GM12878 (cell line): ENCODE measurements around the gene CORO2B. TPM values are rescaled to one million over a fixed set of nuclear protein-coding genes. Genes with fewer than 3 reads are reported as not detected.

Experiments used
- ATAC-seq: fragments of 200-7000 bp; cut with Tn5 transposase; 3 replicates; pipeline ENCODE4 v1.9.1; 2020; ENCODE audit warnings: mild to moderate bottlenecking, moderate library complexity
- BruUV-seq: library from RNA; stranded (reverse); fragments of 400-500 nt; replicated peaks from 2 replicates; lab custom pipeline; 2021; lab: Mats Ljungman, UMichigan
- CTCF ChIA-PET: fragments of 300-600 bp; sonication (Branson Sonifier 250); formaldehyde crosslinking; extraction: SDS; loops from one replicate; lab custom pipeline; 2021; ENCODE audit warnings: inconsistent platforms; lab: Yijun Ruan, JAX
- POLR2A ChIA-PET: fragments of 350-600 bp; formaldehyde crosslinking; extraction: SDS; loops from one replicate; lab custom pipeline; 2021; ENCODE audit warnings: inconsistent platforms; lab: Charles Lee
- RAD21 ChIA-PET: fragments of 300-600 bp; sonication (Branson Sonifier 250); formaldehyde crosslinking; loops from one replicate; lab custom pipeline; 2023; ENCODE audit warnings: antibody characterized with exemption; ENCODE audit not compliant: unreplicated experiment; lab: Charles Lee
- SMC1A ChIA-PET: fragments of 300-600 bp; sonication (Branson Sonifier 250); formaldehyde crosslinking; loops from one replicate; lab custom pipeline; 2023; ENCODE audit not compliant: unreplicated experiment, uncharacterized antibody; lab: Charles Lee
- DNase-seq: peaks from one replicate; pipeline ENCODE4 v3.0.0-alpha.2; 2011; ENCODE audit warnings: low read depth, low spot score
- FAIRE-seq: peaks from 3 replicates; lab custom pipeline; 2011; peaks lifted over from hg19 to GRCh38; lab: Jason Lieb, UNC
- H2AFZ ChIP-seq: 2 replicates; pipeline ENCODE4 v1.6.0; 2011; ENCODE audit warnings: low read depth, low read length, control low read depth; ENCODE audit not compliant: control insufficient read depth
- H3K27ac ChIP-seq: 2 replicates; pipeline ENCODE4 v1.5.1; 2011; ENCODE audit warnings: control low read depth; ENCODE audit not compliant: control insufficient read depth, insufficient read depth
- H3K27me3 ChIP-seq, 2 experiments: replicated peaks in 1 of 2; 2 replicates each; pipeline versions ENCODE4 v1.6.0 to v1.6.1; 2011; ENCODE audit warnings: low read length in 1 of 2; ENCODE audit not compliant: control insufficient read depth in 2 of 2, insufficient read depth in 2 of 2
- H3K36me3 ChIP-seq, 2 experiments: 2 replicates each; pipeline ENCODE4 v1.5.1; 2011; ENCODE audit warnings: low read length in 1 of 2; ENCODE audit not compliant: control insufficient read depth in 2 of 2, insufficient read depth in 2 of 2
- H3K4me1 ChIP-seq: 2 replicates; pipeline ENCODE4 v1.6.1; 2011; ENCODE audit warnings: mild to moderate bottlenecking, low read length, moderate library complexity, mixed read lengths; ENCODE audit not compliant: control insufficient read depth, insufficient read depth
- H3K4me2 ChIP-seq: 2 replicates; pipeline ENCODE4 v1.6.0; 2011; ENCODE audit warnings: control low read depth; ENCODE audit not compliant: control insufficient read depth, insufficient read depth
- H3K4me3 ChIP-seq: fragments of 200-600 bp; sonication (generic); 2 replicates; pipeline ENCODE4 v1.5.1; 2016
- H3K79me2 ChIP-seq: 2 replicates; pipeline ENCODE4 v1.6.0; 2011; ENCODE audit warnings: low read length; ENCODE audit not compliant: control insufficient read depth, insufficient read depth
- H3K9ac ChIP-seq: 2 replicates; pipeline ENCODE4 v1.8.0; 2011; ENCODE audit warnings: low read length, control low read depth, mixed read lengths; ENCODE audit not compliant: control insufficient read depth, insufficient read depth
- H3K9me3 ChIP-seq: replicated peaks from 3 replicates; pipeline ENCODE4 v1.5.1; 2011; ENCODE audit warnings: mild to moderate bottlenecking, low read length; ENCODE audit not compliant: control insufficient read depth, insufficient read depth
- H4K20me1 ChIP-seq: 2 replicates; pipeline ENCODE4 v1.6.0; 2011; ENCODE audit not compliant: control insufficient read depth, insufficient read depth
- CREB1 ChIP-seq: IDR thresholded peaks from 2 replicates; pipeline ENCODE4 v1.6.1; 2012; ENCODE audit warnings: low read depth, mild to moderate bottlenecking, inconsistent platforms
- E2F4 ChIP-seq: IDR thresholded peaks from 2 replicates; pipeline ENCODE4 v1.6.1; 2012; ENCODE audit warnings: low read depth, low read length, improper control_type of control experiment
- EP300 ChIP-seq, 2 experiments: fragments of 150-350 bp in 1 of 2; IDR thresholded peaks; 2 replicates each; pipeline ENCODE4 v1.6.1; 2011 to 2012; ENCODE audit warnings: low read depth in 2 of 2, low read length in 2 of 2, borderline replicate concordance in 1 of 2, improper control_type of control experiment in 1 of 2, inconsistent platforms in 1 of 2; ENCODE audit not compliant: control insufficient read depth in 1 of 2
- HDGF ChIP-seq: fragments of 450-650 bp; IDR thresholded peaks from 2 replicates; pipeline ENCODE4 v1.6.1; 2016; ENCODE audit warnings: antibody characterized with exemption
- IRF4 ChIP-seq: IDR thresholded peaks from 2 replicates; pipeline ENCODE4 v1.6.1; 2011; ENCODE audit warnings: low read depth, low read length
- NRF1 ChIP-seq: conservative IDR thresholded peaks from 2 replicates; pipeline ENCODE4 v1.6.1; 2011; ENCODE audit warnings: mild to moderate bottlenecking, low read depth, low read length, improper control_type of control experiment
- REST ChIP-seq: IDR thresholded peaks from 2 replicates; pipeline ENCODE4 v1.6.1; 2012; ENCODE audit warnings: mild to moderate bottlenecking, low read depth, low read length
- SMAD1 ChIP-seq: fragments of 450-650 bp; IDR thresholded peaks from 2 replicates; pipeline ENCODE4 v1.6.1; 2018; ENCODE audit warnings: mild to moderate bottlenecking, low read depth; ENCODE audit not compliant: partially characterized antibody
- SREBF2 ChIP-seq: IDR thresholded peaks from 2 replicates; pipeline ENCODE4 v1.6.1; 2012; ENCODE audit warnings: mild to moderate bottlenecking, low read length
- TCF7 ChIP-seq: IDR thresholded peaks from 2 replicates; pipeline ENCODE4 v1.6.1; 2014; ENCODE audit warnings: antibody characterized with exemption, borderline replicate concordance
- YY1 ChIP-seq: IDR thresholded peaks from 2 replicates; pipeline ENCODE4 v1.6.1; 2011; ENCODE audit warnings: low read depth, mild to moderate bottlenecking, low read length
- ZBTB33 ChIP-seq: fragments of 450-650 bp; IDR thresholded peaks from 2 replicates; pipeline ENCODE4 v1.6.1; 2017; ENCODE audit warnings: mild to moderate bottlenecking
- ZNF592 ChIP-seq: fragments of 450-650 bp; IDR thresholded peaks from 2 replicates; pipeline ENCODE4 v1.6.1; 2017; ENCODE audit warnings: mild to moderate bottlenecking, moderate library complexity
- ZZZ3 ChIP-seq: IDR thresholded peaks from 2 replicates; pipeline ENCODE4 v1.6.1; 2011; ENCODE audit warnings: low read depth; ENCODE audit not compliant: control insufficient read depth, insufficient read length
- WGBS: methylation state at CpG from one replicate; pipeline ENCODE4 v1.1.6; 2016; ENCODE audit warnings: low lambda C conversion rate; ENCODE audit not compliant: insufficient replicate concordance, insufficient coverage; ENCODE audit errors: missing lambda C conversion rate; 5-methylcytosine and 5-hydroxymethylcytosine counted together
- in situ Hi-C: fragments of 300-500 bp; cut with MboI; formaldehyde crosslinking; loops from 9 replicates; pipeline ENCODE4 v1.14.3; 2018; ENCODE audit warnings: mixed read lengths
- intact Hi-C: fragments of 100-400 bp; cut with micrococcal nuclease; formaldehyde crosslinking; loops from one replicate; pipeline ENCODE4 v1.14.2; 2022; ENCODE audit not compliant: unreplicated experiment
- polyA plus RNA-seq, 11 experiments: library from polyadenylated mRNA; depleted of rRNA in 4 of 11; unstranded in 6 of 11; stranded (reverse) in 5 of 11; fragments of >200 nt; fragmentation: Nextera tagmentation in 4 of 11; fragmentation: Illumina TruSeq in 1 of 11; extraction: Ambion mirVana in 4 of 11; extraction: Trizol in 1 of 11; gene quantifications; 1 replicate in 1 of 11; 2 replicates in 10 of 11; pipeline versions ENCODE4 v1.2.1 to v1.2.3, GENCODE V29; 2011 to 2016; ENCODE audit warnings: inconsistent platforms in 2 of 11, missing spikeins in 2 of 11, low read depth in 1 of 11
- total RNA-seq, 4 experiments: library from RNA; depleted of rRNA in 3 of 4; stranded (reverse); fragments of >200 nt in 3 of 4; fragmentation: Illumina TruSeq in 1 of 4; extraction: Trizol in 1 of 4; gene quantifications; 2 replicates each; pipeline versions ENCODE4 v1.2.1 to v1.2.3, GENCODE V29; 2013 to 2021

CORO2B gene
- total and polyA plus RNA-seq, 10 of the 15 experiments (the other 5 are each of a cell fraction or from before 2014, with no cell fraction given), result 0.05 to 0.73 (median 0.13) TPM; not detected in 4

- in situ Hi-C loops, result no loop called here
- TF ChIP-seq ZNF592 (no peak), TCF7 (no peak), REST (no peak), ZZZ3 (no peak), SREBF2 (no peak), CREB1 (no peak), NRF1 (no peak), SMAD1 (no peak), IRF4 (no peak), ZBTB33 (no peak), HDGF (no peak), EP300 (IDR thresholded peaks at IDR 0.05; ENCODE audit: borderline replicate concordance in 1 of 2, control insufficient read depth in 1 of 2, low read depth in 2 of 2, low read length in 2 of 2) (no peak), E2F4 (no peak), YY1 (no peak)
These were observed 100.0 kb downstream of the CORO2B start for GRCh38 chr15:68678746-68679145.

More at GRCh38 chr15:68678746-68679145, 100.0 kb downstream of the CORO2B start:
- Histone ChIP-seq H4K20me1 (no peaks in the 10 kb centered on the region), H3K4me1 (peaks cover 6% of the 10 kb centered on the region), H2AFZ (no peak overlapping the region), H3K9ac (no peak overlapping the region), H3K27ac (no peak overlapping the region), H3K4me3 (no peak overlapping the region), H3K4me2 (no peak overlapping the region), H3K9me3 (no peaks in the 10 kb centered on the region), H3K36me3 (no peaks in the 10 kb centered on the region), H3K27me3 (0 out of 4 replicates have a peak, but pooled peaks cover 0 to 5% of the 10 kb centered on the region in 2 experiments), H3K79me2 (no peaks in the 10 kb centered on the region)
- BruUV-seq, result no TSS peak
- SMC1A ChIA-PET, result no interaction called here
- POLR2A ChIA-PET, result no interaction called here
- ATAC-seq (no peak), DNase-seq (no peak), FAIRE-seq (no peak)
- 3% methylated on average over 5 of the region's 5 CpGs for WGBS
- RAD21 ChIA-PET, result no interaction called here
- intact Hi-C loops, result no loop called here
- CTCF ChIA-PET, result interaction anchor here (1.5 kb wide), 1 partner anchor 372 kb away, joined by 3 read pairs; no protein-coding TSS in a partner anchor
